H1 (cell line): Measurements from ENCODE around the gene SMIM35. TPM values are rescaled to one million over a fixed set of nuclear protein-coding genes. Genes with fewer than 3 reads are reported as not detected.

Source experiments
- CTCF ChIA-PET: fragments of 300-600 bp; sonication (Branson Sonifier 250); formaldehyde crosslinking; loops from one replicate; lab custom pipeline; 2021; ENCODE audit not compliant: partially characterized antibody; lab: Charles Lee
- POLR2A ChIA-PET: fragments of 300-600 bp; sonication (Branson Sonifier 250); formaldehyde crosslinking; loops from one replicate; lab custom pipeline; 2021; ENCODE audit warnings: inconsistent platforms; ENCODE audit not compliant: partially characterized antibody; lab: Charles Lee
- DNase-seq, 2 experiments: peaks; one replicate each; pipeline versions ENCODE4 v3.0.0 to v3.0.0-alpha.2; 2010 to 2022; ENCODE audit warnings: low spot score in 2 of 2, low read depth in 1 of 2, mixed read lengths in 1 of 2
- FAIRE-seq: peaks from 2 replicates; lab custom pipeline; 2011; peaks lifted over from hg19 to GRCh38; lab: Jason Lieb, UNC
- H2AFZ ChIP-seq: 2 replicates; pipeline ENCODE4 v1.8.1; 2012; ENCODE audit warnings: low read length, inconsistent platforms
- H2AK5ac ChIP-seq: 2 replicates; pipeline ENCODE4 v1.6.1; 2013; ENCODE audit warnings: low read depth, low read length
- H2BK120ac ChIP-seq: replicated peaks from 2 replicates; pipeline ENCODE3; 2013; ENCODE audit warnings: low read depth, low read length, inconsistent platforms
- H2BK12ac ChIP-seq: 2 replicates; pipeline ENCODE4 v1.6.1; 2013; ENCODE audit warnings: low read depth, low read length
- H2BK15ac ChIP-seq: 2 replicates; pipeline ENCODE4 v1.6.1; 2013; ENCODE audit warnings: low read length
- H2BK20ac ChIP-seq: 2 replicates; pipeline ENCODE4 v1.6.1; 2013; ENCODE audit warnings: low read length
- H2BK5ac ChIP-seq: 2 replicates; pipeline ENCODE4 v1.6.1; 2013; ENCODE audit warnings: low read depth, low read length
- H3K14ac ChIP-seq: 2 replicates; pipeline ENCODE4 v1.6.1; 2013; ENCODE audit warnings: inconsistent platforms; ENCODE audit not compliant: insufficient read length
- H3K18ac ChIP-seq: 2 replicates; pipeline ENCODE4 v1.6.1; 2013; ENCODE audit warnings: low read length; ENCODE audit errors: extremely low read depth
- H3K23ac ChIP-seq: 2 replicates; pipeline ENCODE4 v1.6.1; 2013; ENCODE audit warnings: inconsistent platforms; ENCODE audit not compliant: insufficient read length
- H3K23me2 ChIP-seq: 2 replicates; pipeline ENCODE4 v1.6.1; 2013; ENCODE audit warnings: low read depth, low read length
- H3K27ac ChIP-seq: 2 replicates; pipeline ENCODE4 v1.6.1; 2011; ENCODE audit warnings: low read depth, low read length, inconsistent platforms
- H3K27me3 ChIP-seq, 4 experiments: replicated peaks in 1 of 4; 1 replicate in 1 of 4; 2 replicates in 3 of 4; pipeline versions ENCODE4 v1.6.1 to v1.8.1; 2011 to 2013; ENCODE audit warnings: low read length in 3 of 4, mild to moderate bottlenecking in 3 of 4, inconsistent platforms in 2 of 4, mixed read lengths in 2 of 4, moderate library complexity in 1 of 4; ENCODE audit not compliant: control insufficient read depth in 3 of 4, insufficient read depth in 3 of 4; ENCODE audit errors: extremely low read depth in 1 of 4
- H3K36me3 ChIP-seq, 4 experiments: 2 replicates each; pipeline versions ENCODE4 v1.6.1 to v1.8.1; 2011 to 2013; ENCODE audit warnings: mild to moderate bottlenecking in 4 of 4, low read length in 3 of 4, moderate library complexity in 2 of 4, control low read depth in 1 of 4, inconsistent platforms in 1 of 4; ENCODE audit not compliant: insufficient read depth in 4 of 4, control insufficient read depth in 2 of 4
- H3K4ac ChIP-seq: replicated peaks from 2 replicates; pipeline ENCODE3; 2013; ENCODE audit warnings: low read length, low read depth, mixed read lengths, inconsistent platforms; ENCODE audit not compliant: insufficient read length
- H3K4me1 ChIP-seq, 4 experiments: replicated peaks in 1 of 4; 1 replicate in 1 of 4; 2 replicates in 3 of 4; pipeline versions ENCODE4 v1.6.1 to v1.8.1; 2011 to 2013; ENCODE audit warnings: low read length in 3 of 4, inconsistent platforms in 2 of 4, mixed read lengths in 1 of 4; ENCODE audit not compliant: insufficient read depth in 4 of 4, control insufficient read depth in 3 of 4
- H3K4me2 ChIP-seq, 2 experiments: 2 replicates each; pipeline versions ENCODE4 v1.6.1 to v1.8.1; 2011 to 2013; ENCODE audit warnings: low read depth in 2 of 2, low read length in 2 of 2, control low read depth in 1 of 2, inconsistent platforms in 1 of 2, mild to moderate bottlenecking in 1 of 2; ENCODE audit not compliant: insufficient read depth in 1 of 2
- H3K4me3 ChIP-seq, 4 experiments: fragments of 200-600, 300-600 bp in 1 of 4; sonication (generic), shearing (Covaris generic), sonication (Bioruptor Twin) in 1 of 4; 2 replicates each; pipeline versions ENCODE4 v1.5.1 to v1.8.1; 2011 to 2016; ENCODE audit warnings: low read length in 4 of 4, low read depth in 3 of 4, control low read depth in 2 of 4, inconsistent platforms in 2 of 4, mild to moderate bottlenecking in 2 of 4, mixed read lengths in 1 of 4, moderate library complexity in 1 of 4; ENCODE audit not compliant: insufficient read depth in 2 of 4; ENCODE audit errors: extremely low read depth in 1 of 4
- H3K56ac ChIP-seq: replicated peaks from 2 replicates; pipeline ENCODE3; 2013; ENCODE audit warnings: low read depth, mild to moderate bottlenecking, mixed read lengths, low read length, inconsistent platforms; ENCODE audit not compliant: insufficient read length
- H3K79me1 ChIP-seq: 2 replicates; pipeline ENCODE4 v1.6.1; 2013; ENCODE audit warnings: low read depth, low read length, control low read depth
- H3K79me2 ChIP-seq, 2 experiments: 2 replicates each; pipeline versions ENCODE4 v1.6.1 to v1.8.1; 2012 to 2013; ENCODE audit warnings: low read length in 2 of 2, mild to moderate bottlenecking in 2 of 2, inconsistent platforms in 1 of 2; ENCODE audit not compliant: insufficient read depth in 2 of 2, control insufficient read depth in 1 of 2
- H3K9ac ChIP-seq, 4 experiments: replicated peaks in 1 of 4; 1 replicate in 1 of 4; 2 replicates in 3 of 4; pipeline versions ENCODE4 v1.6.1 to v1.8.1; 2011 to 2013; ENCODE audit warnings: low read depth in 3 of 4, low read length in 3 of 4, control low read depth in 2 of 4, mild to moderate bottlenecking in 2 of 4, moderate library complexity in 2 of 4, inconsistent platforms in 1 of 4; ENCODE audit errors: extremely low read depth in 1 of 4
- H3K9me3 ChIP-seq, 2 experiments: 2 replicates each; pipeline versions ENCODE4 v1.6.1 to v1.8.1; 2012 to 2013; ENCODE audit warnings: mild to moderate bottlenecking in 2 of 2, moderate library complexity in 2 of 2, control low read depth in 1 of 2, inconsistent platforms in 1 of 2, low read depth in 1 of 2, low read length in 1 of 2, mixed read lengths in 1 of 2; ENCODE audit not compliant: insufficient read depth in 2 of 2
- H4K20me1 ChIP-seq, 2 experiments: replicated peaks in 1 of 2; 2 replicates each; pipeline versions ENCODE3 to v1.8.1; 2011 to 2013; ENCODE audit warnings: inconsistent platforms in 2 of 2, low read length in 2 of 2, mild to moderate bottlenecking in 1 of 2; ENCODE audit not compliant: insufficient read depth in 2 of 2, control insufficient read depth in 1 of 2
- H4K5ac ChIP-seq: 2 replicates; pipeline ENCODE4 v1.6.1; 2013; ENCODE audit warnings: low read length, low read depth, mixed read lengths, inconsistent platforms; ENCODE audit not compliant: insufficient read length
- H4K8ac ChIP-seq: 2 replicates; pipeline ENCODE4 v1.8.0; 2013; ENCODE audit warnings: mild to moderate bottlenecking, moderate library complexity, low read length, inconsistent platforms; ENCODE audit not compliant: insufficient read depth; ENCODE audit errors: extremely low read depth
- H4K91ac ChIP-seq: replicated peaks from 2 replicates; pipeline ENCODE3; 2013; ENCODE audit warnings: low read length, mixed read lengths, inconsistent platforms; ENCODE audit not compliant: insufficient read length
- CTBP2 ChIP-seq: IDR thresholded peaks from 2 replicates; pipeline ENCODE4 v1.7.0; 2011; ENCODE audit warnings: borderline replicate concordance, mild to moderate bottlenecking, moderate library complexity, mixed read lengths, low read length; ENCODE audit not compliant: insufficient read depth, insufficient read length
- FOSL1 ChIP-seq: IDR thresholded peaks from 2 replicates; pipeline ENCODE4 v1.6.1; 2011; ENCODE audit warnings: mild to moderate bottlenecking, low read depth, low read length, moderate library complexity; ENCODE audit not compliant: insufficient read depth
- HDAC6 ChIP-seq: IDR thresholded peaks from one replicate; pipeline ENCODE4 v1.7.1; 2012; ENCODE audit warnings: low read depth, mild to moderate bottlenecking, inconsistent platforms, low read length, moderate library complexity
- RXRA ChIP-seq: IDR thresholded peaks from 2 replicates; pipeline ENCODE4 v1.6.1; 2011; ENCODE audit warnings: low read depth, mild to moderate bottlenecking, low read length, moderate library complexity; ENCODE audit not compliant: insufficient read depth
- TAF7 ChIP-seq: optimal IDR thresholded peaks from 2 replicates; pipeline ENCODE3; 2011; ENCODE audit warnings: low read depth, mild to moderate bottlenecking, inconsistent platforms, low read length, moderate library complexity, borderline replicate concordance
- WGBS, 2 experiments: shearing (Covaris generic) in 1 of 2; methylation state at CpG; one replicate each; pipeline versions ENCODE4 v1.1.6 to v1.1.7; 2013 to 2015; ENCODE audit warnings: low lambda C conversion rate in 2 of 2, mixed read lengths in 2 of 2, inconsistent platforms in 1 of 2, low coverage in 1 of 2, missing lambda C conversion rate in 1 of 2; ENCODE audit not compliant: insufficient replicate concordance in 2 of 2, insufficient coverage in 1 of 2, insufficient read length in 1 of 2; ENCODE audit errors: extremely low coverage in 1 of 2, missing lambda C conversion rate in 1 of 2; 5-methylcytosine and 5-hydroxymethylcytosine counted together
- polyA plus RNA-seq, 7 experiments: library from polyadenylated mRNA; depleted of rRNA in 3 of 7; stranded (reverse) in 5 of 7; unstranded in 2 of 7; fragments of >200 nt in 5 of 7; fragments of 200-250 nt in 2 of 7; gene quantifications; 1 replicate in 5 of 7; 2 replicates in 1 of 7; 4 replicates in 1 of 7; pipeline versions ENCODE4 v1.2.1 to v1.2.3, GENCODE V29; 2011 to 2013; ENCODE audit warnings: missing spikeins in 2 of 7, mixed read lengths in 2 of 7
- total RNA-seq: library from RNA; stranded (reverse); fragmentation: NEBNext Ultra II Directional; extraction: Animal tissue kit (Norgen Biotek cat#: 25700); gene quantifications from 2 replicates; pipeline ENCODE4 v1.2.1, GENCODE V29; 2021

Gene SMIM35
- total and polyA plus RNA-seq, 2 of the 8 experiments (the other 6 are each of a cell fraction or from before 2014, with no cell fraction given): not detected

- Histone ChIP-seq H2BK20ac (no peak overlapping the region), H3K4ac (no peak overlapping the region), H3K79me1 (no peaks in the 10 kb centered on the region), H3K36me3 (no peaks in the 10 kb centered on the region), H4K20me1 (no peaks in the 10 kb centered on the region), H2BK5ac (no peak overlapping the region), H3K9me3 (no peaks in the 10 kb centered on the region)
- POLR2A ChIA-PET: no interaction called here
- TF ChIP-seq TAF7 (no peak), RXRA (no peak), FOSL1 (no peak), CTBP2 (no peak), HDAC6 (no peak)
- TF ChIP-seq, all 59 proteins: peak for 0
- no peak for FAIRE-seq
- Histone ChIP-seq H3K56ac (no peak overlapping the region), H3K14ac (no peak overlapping the region), H3K4me1 (no peaks in the 10 kb centered on the region), H4K5ac (no peak overlapping the region), H3K9ac (no peak overlapping the region), H3K27ac (no peak overlapping the region), H3K23ac (no peak overlapping the region), H3K23me2 (no peaks in the 10 kb centered on the region), H2AFZ (no peak overlapping the region), H2BK120ac (no peak overlapping the region), H3K79me2 (no peaks in the 10 kb centered on the region), H3K4me3 (no peak overlapping the region), H2AK5ac (no peak overlapping the region), H4K8ac (no peak overlapping the region), H2BK12ac (no peak overlapping the region), H3K18ac (no peak overlapping the region), H4K91ac (no peak overlapping the region), H3K27me3 (peaks cover 0 to 2% (median 0%) of the 10 kb centered on the region in 4 experiments; a peak in 1 of 7 replicates), H3K4me2 (no peak overlapping the region), H2BK15ac (no peak overlapping the region)
- DNase-seq: no peak
- WGBS, 2 experiments: 88% methylated on average over 9 of the region's 9 CpGs; no CpG with 5 or more reads in 1 of the 2 experiments
- CTCF ChIA-PET: interaction anchor here (1.4 to 1.7 kb wide), 2 partner anchors 23 to 25 kb away, joined by 3 to 6 read pairs; no protein-coding TSS in a partner anchor
Measured at GRCh38 chr11:117972629-117973502, 113.9 kb downstream of the SMIM35 start.
